ENCODE data around the gene LIN37.

DNA sequence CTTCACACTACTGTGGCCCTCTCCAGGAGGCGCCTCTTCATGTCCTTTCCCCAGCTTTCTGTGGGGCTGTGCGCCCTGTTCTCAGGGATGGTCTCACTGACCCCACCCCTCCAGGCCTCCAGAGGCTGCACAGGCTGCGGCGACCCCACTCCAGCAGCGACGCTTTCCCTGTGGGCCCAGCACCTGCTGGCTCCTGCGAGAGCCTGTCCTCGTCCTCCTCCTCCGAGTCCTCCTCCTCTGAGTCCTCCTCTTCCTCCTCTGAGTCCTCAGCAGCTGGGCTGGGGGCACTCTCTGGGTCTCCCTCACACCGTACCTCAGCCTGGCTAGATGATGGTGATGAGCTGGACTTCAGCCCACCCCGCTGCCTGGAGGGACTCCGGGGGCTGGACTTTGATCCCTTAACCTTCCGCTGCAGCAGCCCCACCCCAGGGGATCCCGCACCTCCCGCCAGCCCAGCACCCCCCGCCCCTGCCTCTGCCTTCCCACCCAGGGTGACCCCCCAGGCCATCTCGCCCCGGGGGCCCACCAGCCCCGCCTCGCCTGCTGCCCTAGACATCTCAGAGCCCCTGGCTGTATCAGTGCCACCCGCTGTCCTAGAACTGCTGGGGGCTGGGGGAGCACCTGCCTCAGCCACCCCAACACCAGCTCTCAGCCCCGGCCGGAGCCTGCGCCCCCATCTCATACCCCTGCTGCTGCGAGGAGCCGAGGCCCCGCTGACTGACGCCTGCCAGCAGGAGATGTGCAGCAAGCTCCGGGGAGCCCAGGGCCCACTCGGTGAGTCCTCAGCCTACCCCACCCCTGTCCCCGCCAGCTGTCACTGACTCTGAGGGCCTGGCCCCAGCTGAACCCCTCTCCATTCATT is 38.2 kb downstream of the LIN37 start:
- no peak for TF ChIP-seq TAF1 (IDR thresholded peaks at IDR 0.05; ENCODE audit: low read depth, low read length)
- no peak for TF ChIP-seq POLR2A (IDR thresholded peaks at IDR 0.05; ENCODE audit: low read depth, low read length)
- no peak for TF ChIP-seq POLR2AphosphoS5 (IDR thresholded peaks at IDR 0.05; ENCODE audit: low read depth, low read length)
- TF ChIP-seq SPI1 (IDR thresholded peaks at IDR 0.05; ENCODE audit: low read depth, low read length) = no peak
